WERI-Rb-1 (cell line): ENCODE data around the gene ZNF674.
"Not testable (repeated sequence)": the region's sequence is repeated elsewhere in the genome, so short reads cannot be mapped to it uniquely, and the experiment has no call there.

ENCODE experiments used
- DNase-seq: peaks from one replicate; pipeline ENCODE4 v3.0.0-alpha.2; 2020
- H3K27ac ChIP-seq: fragments of 250-450 bp; sonication (Bioruptor Pico); 2 replicates; pipeline ENCODE4 v1.5.1; 2020; ENCODE audit warnings: mild to moderate bottlenecking, moderate library complexity
- H3K27me3 ChIP-seq: fragments of 250-450 bp; sonication (Bioruptor Pico); 2 replicates; pipeline ENCODE4 v1.5.1; 2021; ENCODE audit warnings: mild to moderate bottlenecking, low read depth, moderate library complexity; ENCODE audit not compliant: insufficient read depth, severe bottlenecking
- H3K36me3 ChIP-seq: fragments of 250-450 bp; sonication (Bioruptor Pico); 2 replicates; pipeline ENCODE4 v1.5.1; 2020; ENCODE audit warnings: mild to moderate bottlenecking, moderate library complexity
- H3K4me3 ChIP-seq: 2 replicates; pipeline ENCODE4 v1.5.1; 2011; ENCODE audit warnings: low read depth, mild to moderate bottlenecking, control low read depth, low read length
- H3K9me3 ChIP-seq: fragments of 250-450 bp; sonication (Bioruptor Pico); 2 replicates; pipeline ENCODE4 v1.5.1; 2021; ENCODE audit warnings: mild to moderate bottlenecking, moderate library complexity; ENCODE audit not compliant: severe bottlenecking
- TF ChIP-seq, protein P1 (sequence below): IDR thresholded peaks from 2 replicates; pipeline ENCODE4 v1.5.1; 2011; ENCODE audit warnings: low read depth, mild to moderate bottlenecking, control low read depth, inconsistent platforms, low read length

Gene ZNF674

DNA sequence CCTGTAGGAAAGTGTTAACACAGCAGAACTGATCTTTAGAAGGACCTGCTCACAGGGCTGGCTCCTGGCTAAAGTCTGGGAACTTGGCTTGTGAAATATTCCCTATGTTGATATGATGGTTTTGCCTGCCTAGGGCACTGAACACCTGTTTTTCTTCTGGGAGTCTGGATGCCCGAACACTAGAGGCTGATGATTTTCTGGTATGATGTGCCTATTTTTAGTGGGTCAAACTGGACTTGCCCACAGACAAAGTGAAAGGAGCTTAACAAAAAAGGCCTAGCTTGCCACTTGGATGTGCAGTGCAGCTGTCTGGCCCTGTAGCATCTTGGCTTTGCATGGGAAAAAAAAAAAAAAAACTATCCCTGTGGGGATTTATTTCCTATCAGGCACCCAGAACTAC is 39.1 kb downstream of the ZNF674 start:
- Histone ChIP-seq H3K9me3 (no peaks in the 10 kb centered on the region), H3K36me3 (no peaks in the 10 kb centered on the region), H3K4me3 (no peak overlapping the region), H3K27ac (no peak overlapping the region), H3K27me3 (no peaks in the 10 kb centered on the region)
- DNase-seq, result no peak
- TF ChIP-seq, protein P1, sequence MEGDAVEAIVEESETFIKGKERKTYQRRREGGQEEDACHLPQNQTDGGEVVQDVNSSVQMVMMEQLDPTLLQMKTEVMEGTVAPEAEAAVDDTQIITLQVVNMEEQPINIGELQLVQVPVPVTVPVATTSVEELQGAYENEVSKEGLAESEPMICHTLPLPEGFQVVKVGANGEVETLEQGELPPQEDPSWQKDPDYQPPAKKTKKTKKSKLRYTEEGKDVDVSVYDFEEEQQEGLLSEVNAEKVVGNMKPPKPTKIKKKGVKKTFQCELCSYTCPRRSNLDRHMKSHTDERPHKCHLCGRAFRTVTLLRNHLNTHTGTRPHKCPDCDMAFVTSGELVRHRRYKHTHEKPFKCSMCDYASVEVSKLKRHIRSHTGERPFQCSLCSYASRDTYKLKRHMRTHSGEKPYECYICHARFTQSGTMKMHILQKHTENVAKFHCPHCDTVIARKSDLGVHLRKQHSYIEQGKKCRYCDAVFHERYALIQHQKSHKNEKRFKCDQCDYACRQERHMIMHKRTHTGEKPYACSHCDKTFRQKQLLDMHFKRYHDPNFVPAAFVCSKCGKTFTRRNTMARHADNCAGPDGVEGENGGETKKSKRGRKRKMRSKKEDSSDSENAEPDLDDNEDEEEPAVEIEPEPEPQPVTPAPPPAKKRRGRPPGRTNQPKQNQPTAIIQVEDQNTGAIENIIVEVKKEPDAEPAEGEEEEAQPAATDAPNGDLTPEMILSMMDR, result no peak

DNA sequence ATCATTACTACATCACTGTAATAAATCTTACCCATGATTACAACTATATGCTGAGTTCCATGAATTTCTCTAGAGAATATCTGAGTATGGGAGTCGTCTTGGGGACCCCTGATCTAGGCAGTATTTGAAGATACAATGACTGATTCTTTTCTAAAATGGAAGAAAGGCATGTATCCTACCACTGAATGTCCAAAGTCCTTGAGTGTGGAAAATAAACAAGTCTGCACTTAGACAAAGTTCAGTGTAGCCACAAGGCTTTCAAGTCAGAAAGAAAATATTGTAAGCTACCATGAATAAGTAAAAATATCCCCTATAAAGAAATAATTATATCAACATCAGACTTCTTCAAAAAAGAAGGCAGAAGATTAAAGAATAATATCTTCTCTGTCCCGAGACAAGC is 42.4 kb downstream of the ZNF674 start:
- DNase-seq, result no peak
- Histone ChIP-seq H3K4me3 (no peak overlapping the region), H3K9me3 (peaks cover 8% of the 10 kb centered on the region), H3K36me3 (no peaks in the 10 kb centered on the region), H3K27me3 (no peaks in the 10 kb centered on the region), H3K27ac (no peak overlapping the region)
- TF ChIP-seq, protein P1, result no peak

DNA sequence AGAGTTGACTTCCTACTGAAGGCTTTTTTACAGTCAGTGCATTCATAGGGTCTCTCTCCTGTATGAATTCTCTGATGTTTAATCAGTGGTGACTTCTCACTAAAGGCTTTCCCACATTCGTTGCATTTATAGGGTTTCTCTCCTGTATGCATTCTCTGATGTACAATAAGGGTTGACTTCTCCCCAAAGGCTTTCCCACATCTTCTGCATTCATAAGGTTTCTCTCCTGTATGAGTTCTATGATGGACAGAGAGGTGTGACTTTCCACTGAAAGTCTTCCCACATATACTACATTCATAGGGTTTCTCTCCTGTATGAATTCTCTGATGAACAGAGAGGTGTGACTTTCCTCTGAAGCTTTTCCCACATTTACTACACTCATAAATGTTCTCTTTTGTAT is 45.2 kb downstream of the ZNF674 start:
- TF ChIP-seq, protein P1, result no peak
- H3K27me3 ChIP-seq, result no peaks in the 10 kb centered on the region
- no peak overlapping the region for H3K4me3 ChIP-seq
- peaks cover 8% of the 10 kb centered on the region for H3K9me3 ChIP-seq
- DNase-seq, result no peak
- no peaks in the 10 kb centered on the region for H3K36me3 ChIP-seq
- no peak overlapping the region for H3K27ac ChIP-seq

DNA sequence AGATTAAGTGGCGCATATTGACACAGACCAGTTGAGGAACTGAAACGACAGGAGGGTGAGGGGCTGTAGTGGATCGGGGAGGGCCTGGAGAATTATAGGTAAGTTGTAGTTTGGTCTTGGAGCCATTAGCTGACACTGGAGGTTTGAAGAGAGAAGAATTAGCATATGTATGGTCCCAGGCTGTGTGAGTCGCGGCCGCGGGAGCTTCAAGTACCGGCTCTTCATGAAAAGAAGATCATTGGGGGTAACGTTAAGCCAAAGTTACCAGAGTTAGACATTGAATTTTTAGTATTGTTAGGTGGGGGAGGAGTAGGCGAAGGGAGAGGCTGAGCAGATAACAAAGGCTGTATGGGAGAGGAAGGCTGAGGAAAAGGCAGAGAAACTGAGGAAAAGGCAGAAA is 56.5 kb downstream of the ZNF674 start:
- Histone ChIP-seq H3K4me3 (no peak overlapping the region), H3K27ac (no peak overlapping the region), H3K27me3 (no peaks in the 10 kb centered on the region), H3K36me3 (no peaks in the 10 kb centered on the region), H3K9me3 (no peaks in the 10 kb centered on the region)
- TF ChIP-seq, protein P1, result no peak
- no peak for DNase-seq

DNA sequence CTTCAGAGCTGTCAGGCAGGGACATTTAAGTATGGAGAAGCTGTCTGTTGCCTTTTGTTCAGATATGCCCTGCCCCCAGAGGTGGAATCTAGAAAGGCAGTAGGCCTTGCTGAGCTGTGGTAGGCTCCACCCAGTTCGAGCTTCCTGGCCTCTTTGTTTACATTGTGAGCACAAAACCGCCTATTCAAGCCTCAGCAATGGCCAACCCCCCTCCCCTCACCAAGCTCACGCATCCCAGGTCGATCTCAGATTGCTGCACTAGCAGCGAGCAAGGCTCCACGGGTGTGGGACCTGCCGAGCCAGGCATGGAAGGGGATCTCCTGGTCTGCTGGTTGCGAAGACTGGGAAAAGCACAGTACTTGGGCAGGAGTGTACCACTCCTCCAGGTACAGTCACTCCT is 59.3 kb downstream of the ZNF674 start:
- no peaks in the 10 kb centered on the region for H3K27me3 ChIP-seq
- no peak for DNase-seq
- no peak overlapping the region for H3K27ac ChIP-seq
- TF ChIP-seq, protein P1, result no peak
- no peak overlapping the region for H3K4me3 ChIP-seq
- no peaks in the 10 kb centered on the region for H3K9me3 ChIP-seq
- no peaks in the 10 kb centered on the region for H3K36me3 ChIP-seq

DNA sequence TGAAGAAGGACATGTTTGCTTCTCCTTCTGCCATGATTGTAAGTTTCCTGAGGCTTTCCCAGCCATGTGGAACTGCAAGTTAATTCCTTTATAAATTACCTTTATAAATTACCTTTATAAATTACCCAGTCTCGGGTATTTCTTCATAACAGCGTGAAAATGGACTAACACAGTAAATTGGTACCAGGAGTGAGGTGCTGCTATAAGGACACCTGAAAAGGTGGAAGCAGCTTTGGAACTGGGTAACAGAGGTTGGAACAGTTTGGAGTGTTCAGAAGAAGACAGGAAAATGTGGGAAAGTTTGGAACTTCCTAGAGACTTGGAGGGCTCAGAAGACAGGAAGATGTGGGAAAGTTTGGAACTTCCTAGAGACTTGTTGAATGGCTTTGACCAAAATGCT is 66.6 kb downstream of the ZNF674 start:
- not testable (repeated sequence) for H3K36me3 ChIP-seq, H3K27me3 ChIP-seq, H3K27ac ChIP-seq, H3K4me3 ChIP-seq, DNase-seq, H3K9me3 ChIP-seq
